Measurements from ENCODE around the gene CPB2. TPM values are rescaled to one million over a fixed set of nuclear protein-coding genes. Genes with fewer than 3 reads are reported as not detected.

Gene CPB2
- total and polyA plus RNA-seq, 9 of the 15 experiments (the other 6 are each of a cell fraction or from before 2014, with no cell fraction given), result 0.03 to 0.16 (median 0.07) TPM; not detected in 6

DNA sequence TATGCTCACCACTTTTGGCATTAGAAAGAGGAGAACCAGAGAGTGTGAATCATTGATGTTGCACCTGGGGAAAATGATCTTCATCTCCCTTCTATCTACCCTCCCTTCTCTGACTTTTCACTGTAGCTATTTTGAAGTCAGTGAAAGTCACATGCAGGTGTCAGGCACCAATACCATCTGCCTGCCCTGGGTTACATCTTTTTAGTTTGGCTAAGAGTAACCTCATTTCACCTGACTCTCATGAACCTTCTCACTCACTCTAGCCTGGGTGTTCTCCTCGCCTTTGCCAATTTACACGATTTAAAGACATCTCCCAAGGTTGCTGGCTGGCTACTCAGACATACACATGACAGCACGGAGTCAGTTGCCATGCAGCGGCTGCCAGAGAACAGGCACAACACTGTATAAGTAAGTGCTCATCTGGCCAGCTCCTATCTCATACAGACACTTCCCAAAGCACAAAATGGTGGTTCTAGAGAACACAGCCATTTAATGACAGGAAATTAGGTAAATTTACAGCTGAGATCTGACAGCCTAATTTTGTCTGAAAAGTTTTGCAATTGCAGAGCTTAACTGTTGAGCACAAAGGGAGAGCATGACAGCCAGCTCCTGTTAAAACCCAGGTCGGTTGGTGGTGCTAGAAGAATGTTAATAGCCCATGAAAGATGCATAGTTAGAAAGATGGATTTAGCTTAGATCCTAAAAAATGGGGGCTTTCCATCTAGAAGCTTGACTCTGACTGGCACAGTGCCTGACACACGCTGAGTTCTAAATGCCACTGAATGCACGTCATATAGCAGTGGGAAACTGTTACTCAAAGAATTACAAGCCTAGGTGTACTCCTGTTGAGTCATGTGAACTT, 44.7 kb upstream of the CPB2 start (continued):
- TF ChIP-seq, protein P1, sequence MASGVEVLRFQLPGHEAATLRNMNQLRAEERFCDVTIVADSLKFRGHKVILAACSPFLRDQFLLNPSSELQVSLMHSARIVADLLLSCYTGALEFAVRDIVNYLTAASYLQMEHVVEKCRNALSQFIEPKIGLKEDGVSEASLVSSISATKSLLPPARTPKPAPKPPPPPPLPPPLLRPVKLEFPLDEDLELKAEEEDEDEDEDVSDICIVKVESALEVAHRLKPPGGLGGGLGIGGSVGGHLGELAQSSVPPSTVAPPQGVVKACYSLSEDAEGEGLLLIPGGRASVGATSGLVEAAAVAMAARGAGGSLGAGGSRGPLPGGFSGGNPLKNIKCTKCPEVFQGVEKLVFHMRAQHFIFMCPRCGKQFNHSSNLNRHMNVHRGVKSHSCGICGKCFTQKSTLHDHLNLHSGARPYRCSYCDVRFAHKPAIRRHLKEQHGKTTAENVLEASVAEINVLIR (CRISPR knock-in tag; IDR thresholded peaks at IDR 0.05), result no peak
- TF ChIP-seq, protein P2, sequence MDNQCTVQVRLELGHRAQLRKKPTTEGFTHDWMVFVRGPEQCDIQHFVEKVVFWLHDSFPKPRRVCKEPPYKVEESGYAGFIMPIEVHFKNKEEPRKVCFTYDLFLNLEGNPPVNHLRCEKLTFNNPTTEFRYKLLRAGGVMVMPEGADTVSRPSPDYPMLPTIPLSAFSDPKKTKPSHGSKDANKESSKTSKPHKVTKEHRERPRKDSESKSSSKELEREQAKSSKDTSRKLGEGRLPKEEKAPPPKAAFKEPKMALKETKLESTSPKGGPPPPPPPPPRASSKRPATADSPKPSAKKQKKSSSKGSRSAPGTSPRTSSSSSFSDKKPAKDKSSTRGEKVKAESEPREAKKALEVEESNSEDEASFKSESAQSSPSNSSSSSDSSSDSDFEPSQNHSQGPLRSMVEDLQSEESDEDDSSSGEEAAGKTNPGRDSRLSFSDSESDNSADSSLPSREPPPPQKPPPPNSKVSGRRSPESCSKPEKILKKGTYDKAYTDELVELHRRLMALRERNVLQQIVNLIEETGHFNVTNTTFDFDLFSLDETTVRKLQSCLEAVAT (IDR thresholded peaks at IDR 0.05), result no peak
- TF ChIP-seq PRPF4 (IDR thresholded peaks at IDR 0.05; ENCODE audit: insufficient read depth, low read depth, low read length, poor library complexity, severe bottlenecking), result no peak
- TF ChIP-seq NFXL1 (CRISPR knock-in tag; IDR thresholded peaks at IDR 0.05), result no peak
- no peak for TF ChIP-seq EP400 (IDR thresholded peaks at IDR 0.05)
- no peak for TF ChIP-seq ETS2 (tag; IDR thresholded peaks at IDR 0.05; ENCODE audit: borderline replicate concordance, poor library complexity, severe bottlenecking)
- no peak for TF ChIP-seq RBM22 (IDR thresholded peaks at IDR 0.05; ENCODE audit: low read depth, low read length, poor library complexity, severe bottlenecking)
